Measurements from ENCODE around the gene ZBED1.
"Not testable (repeated sequence)": the region's sequence is repeated elsewhere in the genome, so short reads cannot be mapped to it uniquely, and the experiment has no call there.

The ZBED1 gene

DNA sequence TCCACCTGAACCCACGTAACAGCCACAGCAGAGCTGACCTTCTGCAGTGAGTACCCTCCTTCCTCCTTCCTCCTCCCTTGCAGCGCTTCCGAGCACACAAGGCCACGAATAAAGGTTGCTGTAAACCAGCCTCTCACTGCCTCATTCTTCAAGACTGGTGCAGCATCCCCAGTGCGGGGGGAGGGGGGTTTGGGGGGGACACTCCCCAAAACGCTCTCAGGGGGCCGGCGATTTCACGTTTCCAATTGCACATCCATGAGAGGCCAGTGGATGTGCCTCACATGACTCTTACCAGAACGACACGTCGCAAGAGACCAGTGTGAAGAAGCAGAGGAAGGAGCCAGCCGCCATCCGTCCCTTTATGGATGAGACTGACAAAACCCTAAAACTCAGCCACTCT is 5.2 kb downstream of the ZBED1 start:
- DNase-seq = no peak

DNA sequence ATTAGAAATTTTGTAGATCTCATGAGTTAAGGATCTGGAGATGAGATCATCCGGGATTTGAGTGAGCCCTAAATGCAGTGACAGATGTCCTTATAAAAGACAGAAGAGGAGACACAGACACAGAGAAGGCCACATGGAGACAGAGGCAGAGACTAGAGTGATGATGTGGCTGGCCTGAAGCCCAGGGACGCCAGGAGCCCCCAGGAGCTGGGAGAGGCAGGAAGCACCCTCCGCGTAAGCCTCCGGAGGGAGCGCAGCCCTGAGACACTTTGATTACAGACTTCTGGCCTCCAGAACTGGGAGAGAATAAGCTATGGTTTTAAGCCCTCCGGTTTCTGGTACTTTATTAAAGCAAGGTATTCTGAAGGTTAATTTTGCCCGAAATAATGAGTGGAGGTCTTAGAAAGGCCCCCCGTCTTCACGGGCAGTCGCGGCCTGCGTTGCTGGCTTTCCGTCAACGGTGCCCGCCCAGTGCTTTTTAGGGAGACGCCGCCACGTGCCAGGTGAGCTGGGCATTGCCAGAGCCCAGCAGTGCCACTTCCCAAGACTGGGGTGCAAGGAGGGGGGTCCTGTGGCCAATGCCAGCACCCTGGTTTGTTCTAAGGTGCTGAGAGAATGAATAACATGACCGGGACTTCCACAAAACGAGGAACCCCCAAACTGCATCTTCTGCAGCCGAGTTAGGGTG is 8.1 kb downstream of the ZBED1 start:
- DNase-seq = no peak

GRCh38 chrX:2490634-2491033 is 10.1 kb downstream of the ZBED1 start:
- no peak for DNase-seq

GRCh38 chrX:2489446-2490445 is 11.0 kb downstream of the ZBED1 start:
- no peak for DNase-seq

- no peak for DNase-seq
These were observed 12.0 kb downstream of the ZBED1 start for GRCh38 chrX:2488621-2489285.

GRCh38 chrX:2487366-2487765 is 13.4 kb downstream of the ZBED1 start:
- DNase-seq = no peak

DNA sequence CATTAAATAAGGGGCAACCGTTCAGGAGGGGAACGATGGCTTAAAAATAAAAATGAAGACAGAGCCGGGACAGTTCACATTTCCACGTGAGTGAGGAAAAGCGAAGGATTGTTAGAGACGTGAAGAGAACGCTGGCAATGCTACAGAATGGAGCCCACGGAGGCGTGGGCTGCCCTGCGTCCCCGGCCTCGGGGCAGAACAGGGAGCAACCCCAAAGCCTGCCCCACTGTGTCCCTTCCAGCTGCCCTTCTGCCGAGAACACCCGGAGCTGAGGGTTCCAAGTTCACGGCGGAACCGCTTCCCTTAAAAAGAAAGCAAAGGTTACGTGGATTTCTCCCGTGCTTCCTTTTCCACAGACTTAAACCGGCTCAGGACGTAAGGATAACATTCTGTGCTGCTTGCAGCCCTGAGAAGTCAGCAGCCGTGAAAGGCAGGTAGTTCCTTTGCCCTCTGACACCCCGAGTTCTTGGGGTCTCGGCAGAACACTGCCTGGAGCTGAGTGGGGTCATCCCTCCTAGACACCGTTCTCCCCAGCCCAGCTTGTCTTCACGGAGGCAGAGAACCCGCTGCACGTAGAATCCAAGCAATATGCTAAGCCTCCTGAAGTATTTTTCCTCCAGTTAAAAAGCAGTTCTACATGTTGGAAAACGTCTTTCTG is 14.2 kb downstream of the ZBED1 start:
- no peak for DNase-seq

- DNase-seq = no peak
These were observed 14.9 kb downstream of the ZBED1 start for GRCh38 chrX:2485789-2486345.

GRCh38 chrX:2484721-2485648 is 15.8 kb downstream of the ZBED1 start:
- no peak for DNase-seq

DNA sequence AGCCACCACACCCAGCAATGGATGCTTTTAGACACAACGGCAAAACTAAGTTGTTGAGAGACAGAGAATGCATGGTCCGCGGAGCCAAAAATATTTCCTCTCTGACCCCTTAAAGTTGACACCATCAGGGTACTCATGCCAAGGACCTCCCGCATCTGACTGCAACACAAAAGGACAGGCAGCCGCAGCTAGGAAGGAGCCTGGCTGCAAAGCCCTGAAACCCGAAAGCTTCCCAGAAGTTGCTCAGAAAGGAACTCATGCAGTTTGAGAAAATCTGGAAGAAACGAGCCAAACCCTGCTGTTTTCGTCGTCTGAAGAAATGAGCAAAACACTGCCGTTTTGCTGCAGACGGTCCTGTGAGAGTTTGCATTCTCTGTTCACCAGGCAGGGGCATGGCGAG is 16.5 kb downstream of the ZBED1 start:
- no peak for DNase-seq

GRCh38 chrX:2483398-2484060 is 17.2 kb downstream of the ZBED1 start:
- DNase-seq = no peak

GRCh38 chrX:2481597-2481996 is 19.2 kb downstream of the ZBED1 start:
- DNase-seq = not testable (repeated sequence)

DNA sequence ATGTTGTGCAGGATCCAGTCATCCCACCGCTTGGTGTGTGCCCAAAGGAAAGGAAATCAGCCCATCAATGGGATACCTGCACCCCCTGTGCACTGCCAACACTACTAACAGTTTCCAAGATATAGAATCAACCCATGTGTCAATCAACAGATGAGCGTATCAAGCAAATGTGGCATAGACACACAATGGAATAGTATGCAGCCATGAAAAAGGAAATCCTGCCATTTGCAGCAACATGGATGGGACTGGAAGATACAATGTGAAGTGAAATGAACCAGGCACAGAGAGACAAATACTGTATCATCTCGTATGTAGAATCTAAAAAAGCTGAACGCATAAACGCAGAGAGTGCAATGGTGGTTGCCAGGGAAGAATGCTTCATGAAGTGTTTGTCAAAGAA is 20.8 kb downstream of the ZBED1 start:
- DNase-seq = not testable (repeated sequence)

DNA sequence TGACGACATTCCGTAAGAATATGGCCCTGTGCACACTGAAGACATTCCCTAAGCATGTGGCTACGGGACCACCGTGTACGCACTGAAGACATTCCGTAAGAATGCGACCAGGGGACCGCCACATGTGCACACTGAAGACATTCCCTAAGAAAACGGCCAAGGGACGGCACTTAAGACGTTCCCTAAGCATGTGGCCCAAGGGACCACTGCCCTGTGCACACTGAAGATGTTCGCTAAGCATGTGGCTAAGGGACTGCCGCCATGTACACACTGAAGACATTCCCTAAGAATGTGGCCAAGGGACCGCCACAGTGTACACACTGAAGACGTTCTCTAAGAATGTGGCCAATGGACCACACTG is 21.4 kb downstream of the ZBED1 start:
- DNase-seq = no peak

DNA sequence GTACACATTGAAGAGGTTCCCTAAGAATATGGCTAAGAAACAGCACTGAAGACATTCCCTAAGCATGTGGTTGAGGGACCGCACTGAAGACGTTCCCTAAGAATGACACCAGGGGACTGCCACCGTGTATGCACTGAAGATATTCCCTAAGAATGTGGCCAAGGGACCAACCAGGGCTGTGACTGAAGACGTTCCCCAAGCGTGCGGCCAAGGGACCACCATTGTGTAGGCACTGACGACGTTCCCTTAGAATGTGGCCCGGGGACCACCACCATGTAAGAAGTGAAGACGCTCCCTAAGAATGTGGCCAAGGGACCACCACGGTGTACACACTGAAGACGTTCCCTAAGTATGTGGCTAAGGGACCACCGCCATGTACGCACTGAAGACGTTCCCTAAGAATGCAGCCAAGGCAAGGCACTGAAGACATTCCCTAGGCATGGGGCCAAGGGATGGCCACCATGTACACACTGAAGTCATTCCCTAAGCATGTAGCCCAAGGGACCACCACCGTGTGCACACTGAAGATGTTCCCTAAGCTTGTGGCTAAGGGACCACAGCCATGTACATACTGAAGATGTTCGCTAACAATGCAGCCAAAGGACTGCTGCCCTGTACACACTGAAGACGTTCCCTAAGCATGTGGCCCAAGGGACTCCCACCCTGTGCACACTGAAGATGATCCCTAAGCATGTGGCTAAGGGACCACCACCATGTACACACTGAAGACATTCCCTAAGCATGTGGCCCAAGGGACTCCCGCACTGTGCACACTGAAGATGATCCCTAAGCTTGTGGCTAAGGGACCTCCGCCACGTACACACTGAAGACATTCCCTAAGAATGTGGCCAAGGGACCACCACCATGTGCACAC is 22.0 kb downstream of the ZBED1 start:
- no peak for DNase-seq

DNA sequence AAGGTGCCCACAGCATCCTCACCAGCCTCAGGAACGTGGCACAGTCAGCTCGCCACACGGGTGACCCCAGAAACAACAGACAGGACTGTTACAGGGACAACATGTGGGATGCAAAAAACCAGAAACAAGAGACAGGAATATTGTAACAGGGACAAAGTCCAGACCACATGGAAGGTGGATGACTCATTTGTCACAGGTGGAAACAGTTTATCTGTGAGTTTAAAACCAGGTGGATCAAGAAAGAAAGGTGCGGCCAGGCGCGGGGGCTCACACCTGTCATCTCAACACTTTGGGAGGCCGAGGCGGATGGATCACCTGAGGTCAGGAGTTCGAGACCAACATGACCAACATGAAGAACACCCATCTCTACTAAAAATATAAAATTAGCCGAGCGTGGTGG is 23.5 kb downstream of the ZBED1 start:
- DNase-seq = not testable (repeated sequence)

DNA sequence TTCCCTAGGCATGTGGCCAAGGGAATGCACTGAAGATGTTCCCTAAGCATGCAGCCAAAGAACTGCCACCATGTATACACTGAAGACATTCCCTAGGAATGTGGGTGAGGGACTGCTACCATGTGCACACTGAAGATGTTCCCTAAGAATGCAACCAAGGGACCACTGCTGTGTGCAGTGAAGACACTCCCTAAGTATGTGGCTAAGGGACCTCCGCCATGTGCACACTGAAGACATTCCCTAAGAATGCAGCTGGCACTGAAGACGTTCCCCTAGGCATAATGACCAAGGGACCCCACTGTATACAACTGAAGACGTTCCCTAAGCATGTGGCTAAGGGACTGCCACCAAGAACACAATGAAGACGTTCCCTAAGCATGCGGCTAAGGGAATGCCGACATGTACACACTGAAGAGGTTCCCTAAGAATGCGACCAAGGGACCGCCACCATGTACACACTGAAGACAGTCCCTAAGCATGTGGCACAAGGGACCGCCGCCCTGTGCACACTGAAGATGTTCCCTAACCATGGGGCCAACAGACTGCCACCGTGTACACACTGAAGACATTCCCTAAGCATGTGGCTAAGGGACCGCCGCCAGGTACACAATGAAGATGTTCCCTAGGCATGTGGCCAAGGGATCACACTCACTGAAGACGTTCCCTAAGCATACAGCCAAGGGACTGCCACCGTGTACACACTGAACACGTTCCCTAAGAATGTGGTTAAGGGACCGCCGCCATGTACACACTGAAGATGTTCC is 25.6 kb downstream of the ZBED1 start:
- no peak for DNase-seq

GRCh38 chrX:2474280-2474962 is 26.4 kb downstream of the ZBED1 start:
- DNase-seq = no peak

DNA sequence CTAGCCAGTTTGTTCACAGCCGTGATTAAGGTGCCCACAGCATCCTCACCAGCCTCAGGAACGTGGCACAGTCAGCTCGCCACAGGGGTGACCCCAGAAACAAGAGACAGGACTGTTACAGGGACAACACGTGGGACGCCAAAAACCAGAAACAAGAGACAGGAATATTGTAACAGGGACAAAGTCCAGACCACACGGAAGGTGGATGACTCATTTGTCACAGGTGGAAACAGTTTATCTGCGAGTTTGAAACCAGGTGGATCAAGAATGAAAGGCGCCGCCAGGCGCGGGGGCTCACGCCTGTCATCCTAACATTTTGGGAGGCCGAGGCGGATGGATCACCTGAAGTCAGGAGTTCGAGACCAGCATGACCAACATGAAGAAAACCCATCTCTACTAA is 27.7 kb downstream of the ZBED1 start:
- not testable (repeated sequence) for DNase-seq
